ENCODE results near the gene ANKRD31. TPM values are rescaled to one million over a fixed set of nuclear protein-coding genes. Genes with fewer than 3 reads are reported as not detected.
"Not testable (repeated sequence)": the region's sequence is repeated elsewhere in the genome, so short reads cannot be mapped to it uniquely, and the experiment has no call there.

ANKRD31 gene
- total RNA-seq, 1 donor from 2014 or later = 0.07 TPM

- no peak overlapping the region for H3K4me2 ChIP-seq (ENCODE audit: low read length)
- TF ChIP-seq, protein P1, sequence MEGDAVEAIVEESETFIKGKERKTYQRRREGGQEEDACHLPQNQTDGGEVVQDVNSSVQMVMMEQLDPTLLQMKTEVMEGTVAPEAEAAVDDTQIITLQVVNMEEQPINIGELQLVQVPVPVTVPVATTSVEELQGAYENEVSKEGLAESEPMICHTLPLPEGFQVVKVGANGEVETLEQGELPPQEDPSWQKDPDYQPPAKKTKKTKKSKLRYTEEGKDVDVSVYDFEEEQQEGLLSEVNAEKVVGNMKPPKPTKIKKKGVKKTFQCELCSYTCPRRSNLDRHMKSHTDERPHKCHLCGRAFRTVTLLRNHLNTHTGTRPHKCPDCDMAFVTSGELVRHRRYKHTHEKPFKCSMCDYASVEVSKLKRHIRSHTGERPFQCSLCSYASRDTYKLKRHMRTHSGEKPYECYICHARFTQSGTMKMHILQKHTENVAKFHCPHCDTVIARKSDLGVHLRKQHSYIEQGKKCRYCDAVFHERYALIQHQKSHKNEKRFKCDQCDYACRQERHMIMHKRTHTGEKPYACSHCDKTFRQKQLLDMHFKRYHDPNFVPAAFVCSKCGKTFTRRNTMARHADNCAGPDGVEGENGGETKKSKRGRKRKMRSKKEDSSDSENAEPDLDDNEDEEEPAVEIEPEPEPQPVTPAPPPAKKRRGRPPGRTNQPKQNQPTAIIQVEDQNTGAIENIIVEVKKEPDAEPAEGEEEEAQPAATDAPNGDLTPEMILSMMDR (IDR thresholded peaks at IDR 0.05; ENCODE audit: insufficient read depth, low read depth, low read length) = no peak
- no peak for TF ChIP-seq EZH2 (IDR thresholded peaks at IDR 0.05; ENCODE audit: insufficient read depth, low read length)
- no peaks in the 10 kb centered on the region for H3K79me2 ChIP-seq (ENCODE audit: insufficient read depth, low read length)
- no peaks in the 10 kb centered on the region for H3K9me3 ChIP-seq (ENCODE audit: insufficient read depth, low read depth, low read length)
- H3K4me1 ChIP-seq (ENCODE audit: insufficient read depth, low read length) = no peaks in the 10 kb centered on the region
- no peak overlapping the region for H3K4me3 Mint-ChIP-seq (ENCODE audit: unreplicated experiment)
- no peaks in the 10 kb centered on the region for H4K20me1 ChIP-seq (ENCODE audit: insufficient read depth, low read length)
- no peak overlapping the region for H3K9ac ChIP-seq (ENCODE audit: low read length)
- H3K36me3 Mint-ChIP-seq (ENCODE audit: low read depth, unreplicated experiment) = no peaks in the 10 kb centered on the region
- H3K4me3 ChIP-seq (ENCODE audit: insufficient read depth, low read depth, low read length) = no peak overlapping the region
- no peak for FAIRE-seq
- no peaks in the 10 kb centered on the region for H3K9me3 Mint-ChIP-seq (ENCODE audit: unreplicated experiment)
- DNase-seq (ENCODE audit: low read depth) = no peak
- no peak overlapping the region for H3K27ac Mint-ChIP-seq (ENCODE audit: unreplicated experiment)
- H2AFZ ChIP-seq (ENCODE audit: low read depth, low read length) = no peak overlapping the region
- no peaks in the 10 kb centered on the region for H3K27me3 Mint-ChIP-seq (ENCODE audit: low read depth, unreplicated experiment)
- H3K4me1 Mint-ChIP-seq (ENCODE audit: low read depth, unreplicated experiment) = peaks cover 2% of the 10 kb centered on the region
- H3K36me3 ChIP-seq (ENCODE audit: insufficient read depth, low read length) = no peaks in the 10 kb centered on the region
- no peaks in the 10 kb centered on the region for H3K27me3 ChIP-seq (ENCODE audit: insufficient read depth, low read length)
- H3K27ac ChIP-seq (ENCODE audit: low read depth, low read length) = no peak overlapping the region
These were observed 50.9 kb downstream of the ANKRD31 start for GRCh38 chr5:75185763-75186162.

- not testable (repeated sequence) for H3K79me2 ChIP-seq (ENCODE audit: insufficient read depth, low read length); H3K27ac Mint-ChIP-seq (ENCODE audit: unreplicated experiment); H4K20me1 ChIP-seq (ENCODE audit: insufficient read depth, low read length); H3K9ac ChIP-seq (ENCODE audit: low read length); H3K4me1 ChIP-seq (ENCODE audit: insufficient read depth, low read length); H3K4me3 ChIP-seq (ENCODE audit: insufficient read depth, low read depth, low read length); H2AFZ ChIP-seq (ENCODE audit: low read depth, low read length); H3K27me3 ChIP-seq (ENCODE audit: insufficient read depth, low read length); H3K9me3 ChIP-seq (ENCODE audit: insufficient read depth, low read depth, low read length); FAIRE-seq; H3K4me1 Mint-ChIP-seq (ENCODE audit: low read depth, unreplicated experiment); H3K27ac ChIP-seq (ENCODE audit: low read depth, low read length); H3K27me3 Mint-ChIP-seq (ENCODE audit: low read depth, unreplicated experiment); DNase-seq (ENCODE audit: low read depth); H3K36me3 Mint-ChIP-seq (ENCODE audit: low read depth, unreplicated experiment); H3K4me2 ChIP-seq (ENCODE audit: low read length); H3K36me3 ChIP-seq (ENCODE audit: insufficient read depth, low read length); H3K4me3 Mint-ChIP-seq (ENCODE audit: unreplicated experiment)
- H3K9me3 Mint-ChIP-seq (ENCODE audit: unreplicated experiment) = peaks cover 30% of the 10 kb centered on the region
These were observed 60.7 kb downstream of the ANKRD31 start for GRCh38 chr5:75176009-75176408.

- H3K4me3 Mint-ChIP-seq (ENCODE audit: unreplicated experiment); H3K79me2 ChIP-seq (ENCODE audit: insufficient read depth, low read length); H3K4me3 ChIP-seq (ENCODE audit: insufficient read depth, low read depth, low read length); H3K9me3 ChIP-seq (ENCODE audit: insufficient read depth, low read depth, low read length); H3K27me3 ChIP-seq (ENCODE audit: insufficient read depth, low read length); H3K36me3 ChIP-seq (ENCODE audit: insufficient read depth, low read length); H4K20me1 ChIP-seq (ENCODE audit: insufficient read depth, low read length); H3K27ac Mint-ChIP-seq (ENCODE audit: unreplicated experiment); H2AFZ ChIP-seq (ENCODE audit: low read depth, low read length); H3K27ac ChIP-seq (ENCODE audit: low read depth, low read length); H3K4me1 ChIP-seq (ENCODE audit: insufficient read depth, low read length); H3K4me2 ChIP-seq (ENCODE audit: low read length); H3K27me3 Mint-ChIP-seq (ENCODE audit: low read depth, unreplicated experiment); FAIRE-seq; H3K36me3 Mint-ChIP-seq (ENCODE audit: low read depth, unreplicated experiment); H3K4me1 Mint-ChIP-seq (ENCODE audit: low read depth, unreplicated experiment); DNase-seq (ENCODE audit: low read depth); H3K9ac ChIP-seq (ENCODE audit: low read length): not testable (repeated sequence)
- peaks cover 30% of the 10 kb centered on the region for H3K9me3 Mint-ChIP-seq (ENCODE audit: unreplicated experiment)
These were observed 61.8 kb downstream of the ANKRD31 start for GRCh38 chr5:75174872-75175271.

DNA sequence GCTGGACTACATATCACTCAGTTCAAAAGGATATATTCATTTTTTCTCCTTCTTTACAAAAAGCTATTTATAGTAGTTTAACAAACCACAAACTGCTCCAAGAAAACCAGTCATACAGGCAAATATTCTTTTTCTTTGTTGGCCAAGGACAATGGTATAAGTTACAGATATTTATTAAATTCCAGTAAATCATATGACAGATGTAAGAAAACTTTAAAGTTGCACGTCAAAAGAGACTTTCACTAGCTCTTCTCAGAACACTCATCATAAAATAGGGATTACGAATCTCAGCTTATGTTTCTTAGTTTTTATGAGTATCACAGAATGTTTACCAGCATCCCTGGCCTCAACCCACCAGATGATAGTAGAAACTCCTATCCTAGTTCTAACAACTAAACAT lies 67.2 kb downstream of the ANKRD31 start:
- Histone ChIP-seq H3K4me3 (ENCODE audit: insufficient read depth, low read depth, low read length) (no peak overlapping the region), H3K9me3 (ENCODE audit: insufficient read depth, low read depth, low read length) (no peaks in the 10 kb centered on the region), H3K27ac (ENCODE audit: low read depth, low read length) (no peak overlapping the region), H3K9ac (ENCODE audit: low read length) (no peak overlapping the region), H3K4me1 (ENCODE audit: insufficient read depth, low read length) (no peaks in the 10 kb centered on the region), H3K4me2 (ENCODE audit: low read length) (no peak overlapping the region), H4K20me1 (ENCODE audit: insufficient read depth, low read length) (no peaks in the 10 kb centered on the region), H3K79me2 (ENCODE audit: insufficient read depth, low read length) (no peaks in the 10 kb centered on the region), H2AFZ (ENCODE audit: low read depth, low read length) (no peak overlapping the region), H3K36me3 (ENCODE audit: insufficient read depth, low read length) (no peaks in the 10 kb centered on the region), H3K27me3 (ENCODE audit: insufficient read depth, low read length) (no peaks in the 10 kb centered on the region)
- no peak overlapping the region for H3K27ac Mint-ChIP-seq (ENCODE audit: unreplicated experiment)
- TF ChIP-seq EZH2 (IDR thresholded peaks at IDR 0.05; ENCODE audit: insufficient read depth, low read length) = no peak
- TF ChIP-seq, protein P1 (IDR thresholded peaks at IDR 0.05; ENCODE audit: insufficient read depth, low read depth, low read length) = no peak
- FAIRE-seq = no peak
- no peak overlapping the region for H3K4me3 Mint-ChIP-seq (ENCODE audit: unreplicated experiment)
- no peaks in the 10 kb centered on the region for H3K27me3 Mint-ChIP-seq (ENCODE audit: low read depth, unreplicated experiment)
- H3K4me1 Mint-ChIP-seq (ENCODE audit: low read depth, unreplicated experiment) = peaks cover 6% of the 10 kb centered on the region
- no peak for DNase-seq (ENCODE audit: low read depth)
- H3K9me3 Mint-ChIP-seq (ENCODE audit: unreplicated experiment) = peaks cover 14% of the 10 kb centered on the region
- H3K36me3 Mint-ChIP-seq (ENCODE audit: low read depth, unreplicated experiment) = no peaks in the 10 kb centered on the region

Data from astrocyte (in vitro differentiated cells and primary cell).